Ishikawa (cell line): ENCODE results near the gene DIAPH3.
A peak's percentile ranks its signal among the peaks of the same experiment; 100 is the strongest.

Experiments used
- CEBPB ChIP-seq: IDR thresholded peaks from 2 replicates; pipeline ENCODE4 v1.6.1; 2012
- CREB1 ChIP-seq: IDR thresholded peaks from 2 replicates; pipeline ENCODE4 v1.6.1; 2012; ENCODE audit warnings: low read depth
- EGR1 ChIP-seq: IDR thresholded peaks from 2 replicates; pipeline ENCODE4 v1.6.1; 2012
- EP300 ChIP-seq: IDR thresholded peaks from 2 replicates; pipeline ENCODE4 v1.6.1; 2012; ENCODE audit warnings: borderline replicate concordance
- FOXM1 ChIP-seq: IDR thresholded peaks from 2 replicates; pipeline ENCODE4 v1.6.1; 2012; ENCODE audit warnings: low read depth, borderline replicate concordance
- MAX ChIP-seq: IDR thresholded peaks from 2 replicates; pipeline ENCODE4 v1.6.1; 2012
- NFIC ChIP-seq: IDR thresholded peaks from 2 replicates; pipeline ENCODE4 v1.6.1; 2012
- RAD21 ChIP-seq: IDR thresholded peaks from 2 replicates; pipeline ENCODE4 v1.6.1; 2012; ENCODE audit warnings: low read depth
- REST ChIP-seq: IDR thresholded peaks from 2 replicates; pipeline ENCODE4 v1.6.1; 2012; ENCODE audit warnings: low read depth, mild to moderate bottlenecking
- TAF1 ChIP-seq: IDR thresholded peaks from 2 replicates; pipeline ENCODE4 v1.6.1; 2012; ENCODE audit warnings: low read depth, mild to moderate bottlenecking
- TCF12 ChIP-seq: IDR thresholded peaks from 2 replicates; pipeline ENCODE4 v1.6.1; 2012; ENCODE audit warnings: low read depth
- TEAD4 ChIP-seq: IDR thresholded peaks from 2 replicates; pipeline ENCODE4 v1.6.1; 2012
- USF1 ChIP-seq: IDR thresholded peaks from 2 replicates; pipeline ENCODE4 v1.6.1; 2012
- YY1 ChIP-seq: IDR thresholded peaks from 2 replicates; pipeline ENCODE4 v1.6.1; 2012; ENCODE audit warnings: low read depth
- ZBTB7A ChIP-seq: IDR thresholded peaks from 2 replicates; pipeline ENCODE4 v1.6.1; 2012; ENCODE audit warnings: low read depth

DIAPH3 gene

GRCh38 chr13:60013166-60013565, 150.6 kb downstream of the DIAPH3 start:
- no peak for TF ChIP-seq FOXM1
- no peak for TF ChIP-seq CEBPB
- TF ChIP-seq YY1 = no peak
- no peak for TF ChIP-seq EGR1
- TF ChIP-seq TCF12 = peak; percentile 59; the same call in 1 of the 2 replicates
- TF ChIP-seq EP300 = no peak
- TF ChIP-seq NFIC = no peak

- TF ChIP-seq EGR1 = no peak
- no peak for TF ChIP-seq TAF1
- TF ChIP-seq REST = no peak
- TF ChIP-seq FOXM1 = no peak
- TF ChIP-seq CEBPB = no peak
- TF ChIP-seq EP300 = no peak
- no peak for TF ChIP-seq TCF12
Measured at GRCh38 chr13:60012488-60012887, 151.2 kb downstream of the DIAPH3 start.

- TF ChIP-seq YY1 (no peak), MAX (no peak), CREB1 (no peak), FOXM1 (no peak), ZBTB7A (no peak), TAF1 (no peak), EGR1 (no peak), NFIC (no peak), USF1 (no peak)
Measured at GRCh38 chr13:60009300-60010253, 154.2 kb downstream of the DIAPH3 start.

GRCh38 chr13:60001889-60002288, 161.8 kb downstream of the DIAPH3 start:
- TF ChIP-seq EP300 = no peak
- TF ChIP-seq CEBPB = peak; percentile 79

- TF ChIP-seq REST (no peak), EGR1 (no peak), FOXM1 (no peak), CREB1 (no peak), YY1 (no peak)
Measured at GRCh38 chr13:60000976-60001375, 162.8 kb downstream of the DIAPH3 start.

- no peak for TF ChIP-seq EP300
- no peak for TF ChIP-seq ZBTB7A
- no peak for TF ChIP-seq RAD21
- TF ChIP-seq NFIC = no peak
- TF ChIP-seq CEBPB = no peak
- no peak for TF ChIP-seq USF1
- no peak for TF ChIP-seq TEAD4
- no peak for TF ChIP-seq REST
- TF ChIP-seq TCF12 = no peak
- no peak for TF ChIP-seq MAX
Measured at GRCh38 chr13:60000081-60000480, 163.6 kb downstream of the DIAPH3 start.
